AG04449 (cell line): ENCODE data around the gene SPG7.

Source experiments
- CTCF ChIA-PET: fragments of 350-600 bp; formaldehyde crosslinking; extraction: SDS; loops from one replicate; lab custom pipeline; 2021; ENCODE audit warnings: antibody characterized with exemption; lab: Yijun Ruan, JAX
- POLR2A ChIA-PET: fragments of 400-600, 350-600 bp; formaldehyde crosslinking; extraction: SDS; loops from one replicate; lab custom pipeline; 2020; ENCODE audit warnings: antibody characterized with exemption, inconsistent platforms; lab: Yijun Ruan, JAX
- DNase-seq: peaks from one replicate; pipeline ENCODE4 v3.0.0-alpha.2; 2010; ENCODE audit warnings: low read depth, low spot score
- H3K4me3 ChIP-seq: 2 replicates; pipeline ENCODE4 v1.5.1; 2011; ENCODE audit warnings: low read depth, mild to moderate bottlenecking, control low read depth, low read length
- CTCF ChIP-seq: IDR thresholded peaks from one replicate; pipeline ENCODE4 v1.5.1; 2011; ENCODE audit warnings: mild to moderate bottlenecking, moderate library complexity, low read length, control low read depth, inconsistent platforms; ENCODE audit not compliant: insufficient read depth; ENCODE audit errors: missing control alignments

SPG7 gene

GRCh38 chr16:89522287-89522686, 14.1 kb downstream of the SPG7 start:
- H3K4me3 ChIP-seq = no peak overlapping the region
- no peak for DNase-seq
- POLR2A ChIA-PET = no interaction called here
- no peak for TF ChIP-seq CTCF
- CTCF ChIA-PET = interaction anchor here (1.3 to 1.6 kb wide), 2 partner anchors 8 to 11 kb away, joined by 3 to 4 read pairs; no protein-coding TSS in a partner anchor

GRCh38 chr16:89523680-89524344, 15.6 kb downstream of the SPG7 start:
- TF ChIP-seq CTCF = no peak
- ChIA-PET POLR2A (no interaction called here), CTCF (no interaction called here)
- no peak overlapping the region for H3K4me3 ChIP-seq
- no peak for DNase-seq

DNA sequence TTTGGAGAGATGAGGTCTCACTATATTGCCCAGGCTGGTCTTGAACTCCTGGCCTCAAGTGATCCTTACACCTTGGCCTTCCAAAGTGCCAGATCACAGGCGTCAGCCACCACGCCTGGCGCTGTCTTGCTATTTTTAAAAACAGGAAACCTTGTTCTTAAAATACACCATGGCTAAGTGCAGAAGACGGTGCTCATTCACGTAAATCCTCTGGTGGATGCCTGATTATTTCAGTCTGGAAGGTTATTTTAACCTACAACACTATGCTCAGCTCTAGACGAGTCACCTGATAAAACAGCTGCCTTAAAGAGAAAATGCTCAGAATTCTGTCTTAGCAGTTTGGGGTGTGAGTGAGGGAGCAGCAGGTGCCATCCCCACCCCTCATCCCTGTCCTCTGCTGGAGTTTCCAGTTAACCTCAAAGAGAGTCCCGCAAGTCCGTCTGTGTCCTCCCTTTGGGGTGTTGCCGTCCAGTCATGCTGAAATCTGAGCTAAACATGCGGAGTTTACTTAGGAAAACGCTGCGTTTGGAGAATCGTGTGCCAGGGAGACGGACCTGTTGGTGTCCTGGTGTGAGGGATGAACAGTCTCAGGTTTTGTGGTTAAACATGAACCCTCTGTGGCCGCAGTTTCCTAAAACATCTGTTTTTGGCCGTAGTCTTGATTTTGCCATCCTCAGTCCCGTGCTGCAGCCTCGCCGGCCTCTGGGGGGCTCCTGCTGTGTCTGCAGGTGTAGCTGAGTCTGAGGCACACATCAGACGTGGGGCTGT, 17.1 kb downstream of the SPG7 start:
- DNase-seq = no peak
- ChIA-PET CTCF (interaction anchor here (0.6 to 2.0 kb wide), 4 partner anchors 9 to 140 kb away, joined by 3 to 6 read pairs (median 4); no protein-coding TSS in a partner anchor), POLR2A (no interaction called here)
- no peak for TF ChIP-seq CTCF
- no peak overlapping the region for H3K4me3 ChIP-seq

DNA sequence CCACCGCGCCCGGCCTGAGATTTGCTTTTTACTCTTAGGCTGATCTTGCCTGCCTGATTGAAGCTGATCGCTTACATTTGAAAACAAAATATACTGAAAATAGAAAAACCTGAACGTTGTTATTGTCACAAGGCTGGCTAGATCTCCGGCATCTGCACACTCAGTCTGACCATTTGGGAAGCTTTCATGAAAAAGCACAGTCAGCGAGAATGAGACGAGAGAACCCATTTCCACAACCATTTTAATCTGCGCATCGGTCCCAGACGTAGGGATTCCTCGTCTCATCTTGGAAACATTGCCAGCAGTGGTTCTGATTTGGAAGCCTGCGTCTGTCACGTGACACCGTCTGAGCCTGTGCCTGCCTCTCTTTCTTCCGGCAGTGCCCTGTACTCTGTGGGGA, 20.9 kb downstream of the SPG7 start:
- no peak for TF ChIP-seq CTCF
- no peak for DNase-seq
- no peak overlapping the region for H3K4me3 ChIP-seq
- ChIA-PET CTCF (interaction anchor here (1.8 kb wide), 1 partner anchor 13 kb away, joined by 5 read pairs; no protein-coding TSS in a partner anchor), POLR2A (no interaction called here)

- DNase-seq = no peak
- ChIA-PET CTCF (interaction anchor here (1.8 kb wide), 1 partner anchor 14 kb away, joined by 5 read pairs; no protein-coding TSS in a partner anchor), POLR2A (no interaction called here)
- no peak for TF ChIP-seq CTCF
- H3K4me3 ChIP-seq = no peak overlapping the region
Measured at GRCh38 chr16:89530401-89531381, 22.5 kb downstream of the SPG7 start.
